GM23338 (cell line): ENCODE data around the gene SORBS1. TPM values are rescaled to one million over a fixed set of nuclear protein-coding genes. Genes with fewer than 3 reads are reported as not detected.

Experiments
- ATAC-seq: fragments of 200-7000 bp; cut with Tn5 transposase; 3 replicates; pipeline ENCODE4 v1.9.1; 2020
- DNase-seq: peaks from one replicate; pipeline ENCODE4 v3.0.0-alpha.2; 2015; ENCODE audit warnings: low spot score
- H2AFZ ChIP-seq: fragments of 200-600 bp; sonication (generic); 2 replicates; pipeline ENCODE4 v1.8.0; 2016; ENCODE audit warnings: antibody characterized with exemption, mild to moderate bottlenecking, moderate library complexity
- H3F3A ChIP-seq: fragments of 200-600 bp; sonication (generic); replicated peaks from 2 replicates; pipeline ENCODE4 v1.8.0; 2017; ENCODE audit warnings: antibody characterized with exemption, mixed run types, low read depth
- H3K27ac ChIP-seq: fragments of 200-600 bp; sonication (generic); 2 replicates; pipeline ENCODE4 v1.6.1; 2016; ENCODE audit warnings: low read depth
- H3K27me3 ChIP-seq: fragments of 200-600 bp; sonication (generic); 2 replicates; pipeline ENCODE4 v1.8.0; 2016; ENCODE audit warnings: mild to moderate bottlenecking, mixed run types, moderate library complexity; ENCODE audit not compliant: insufficient read depth
- H3K36me3 ChIP-seq: fragments of 200-600 bp; sonication (generic); 2 replicates; pipeline ENCODE4 v1.8.0; 2016; ENCODE audit warnings: mild to moderate bottlenecking; ENCODE audit not compliant: insufficient read depth
- H3K4me1 ChIP-seq: fragments of 200-600 bp; sonication (generic); 2 replicates; pipeline ENCODE4 v1.8.0; 2016; ENCODE audit warnings: mild to moderate bottlenecking, moderate library complexity; ENCODE audit not compliant: insufficient read depth
- H3K4me2 ChIP-seq: fragments of 200-600 bp; sonication (generic); 2 replicates; pipeline ENCODE4 v1.7.1; 2017; ENCODE audit warnings: mixed run types
- H3K4me3 ChIP-seq: fragments of 200-600 bp; sonication (generic); 2 replicates; pipeline ENCODE4 v1.6.1; 2016; ENCODE audit warnings: mixed run types
- H3K79me2 ChIP-seq: fragments of 200-600 bp; sonication (generic); replicated peaks from 2 replicates; pipeline ENCODE4 v1.8.0; 2017; ENCODE audit warnings: mild to moderate bottlenecking; ENCODE audit not compliant: insufficient read depth
- H3K9me2 ChIP-seq: fragments of 200-600 bp; sonication (generic); 2 replicates; pipeline ENCODE4 v1.8.0; 2017; ENCODE audit not compliant: insufficient read depth
- H4K20me1 ChIP-seq: fragments of 200-600 bp; sonication (generic); replicated peaks from 2 replicates; pipeline ENCODE4 v1.8.0; 2017; ENCODE audit warnings: mild to moderate bottlenecking; ENCODE audit not compliant: insufficient read depth
- H3K27ac Mint-ChIP-seq: 2 replicates; pipeline ENCODE4 v1.8.0; 2020; ENCODE audit warnings: inconsistent platforms, mild to moderate bottlenecking, moderate library complexity, mixed read lengths
- H3K27me3 Mint-ChIP-seq: 3 replicates; pipeline ENCODE4 v1.8.0; 2022; ENCODE audit warnings: low read depth, mild to moderate bottlenecking, moderate library complexity, mixed read lengths, inconsistent platforms; ENCODE audit not compliant: insufficient read depth, poor library complexity
- H3K36me3 Mint-ChIP-seq: 3 replicates; pipeline ENCODE4 v1.8.0; 2021; ENCODE audit warnings: low read depth, mild to moderate bottlenecking, inconsistent platforms, moderate library complexity, mixed read lengths
- H3K4me1 Mint-ChIP-seq: 3 replicates; pipeline ENCODE4 v1.8.0; 2020; ENCODE audit warnings: mild to moderate bottlenecking, inconsistent platforms, mixed read lengths
- H3K4me3 Mint-ChIP-seq: 3 replicates; pipeline ENCODE4 v1.8.0; 2021; ENCODE audit warnings: moderate library complexity, mild to moderate bottlenecking, inconsistent platforms, mixed read lengths
- H3K9me3 Mint-ChIP-seq: 3 replicates; pipeline ENCODE4 v1.8.0; 2020; ENCODE audit warnings: moderate library complexity, mild to moderate bottlenecking, inconsistent platforms, mixed read lengths
- EZH2 ChIP-seq: fragments of 200-600 bp; sonication (generic); IDR thresholded peaks from one replicate; pipeline ENCODE4 v1.8.0; 2017; ENCODE audit warnings: antibody characterized with exemption, mild to moderate bottlenecking, low read depth; ENCODE audit not compliant: unreplicated experiment
- EZH2phosphoT487 ChIP-seq: fragments of 200-600 bp; sonication (generic); IDR thresholded peaks from one replicate; pipeline ENCODE4 v1.8.1; 2018; ENCODE audit warnings: antibody characterized with exemption; ENCODE audit not compliant: unreplicated experiment
- JUNB ChIP-seq: IDR thresholded peaks from one replicate; pipeline ENCODE4 v1.6.1; 2016; ENCODE audit warnings: antibody characterized with exemption; ENCODE audit not compliant: unreplicated experiment
- POLR2AphosphoS5 ChIP-seq: IDR thresholded peaks from 2 replicates; pipeline ENCODE4 v1.6.1; 2016; ENCODE audit warnings: antibody characterized with exemption, low read depth
- REST ChIP-seq: IDR thresholded peaks from one replicate; pipeline ENCODE4 v1.6.1; 2018; ENCODE audit warnings: antibody characterized with exemption; ENCODE audit not compliant: unreplicated experiment
- ZNF331 ChIP-seq: fragments of 250-450 bp; sonication (Bioruptor Pico); IDR thresholded peaks from 2 replicates; pipeline ENCODE4 v1.5.0; 2020; ENCODE audit warnings: low read depth, mild to moderate bottlenecking, moderate library complexity
- ZNF462 ChIP-seq: fragments of 250-450 bp; sonication (Bioruptor Pico); IDR thresholded peaks from 2 replicates; pipeline ENCODE4 v1.5.0; 2020; ENCODE audit warnings: mild to moderate bottlenecking, moderate library complexity
- polyA plus RNA-seq: library from polyadenylated mRNA; unstranded; fragments of >200 nt; fragmentation: Nextera tagmentation; extraction: Ambion mirVana; gene quantifications from 2 replicates; pipeline ENCODE4 v1.2.1, GENCODE V29; 2016
- total RNA-seq: library from RNA; depleted of rRNA; stranded (reverse); fragments of >200 nt; shearing (Covaris generic); gene quantifications from 2 replicates; pipeline ENCODE4 v1.2.3, GENCODE V29; 2014

Gene SORBS1
- total and polyA plus RNA-seq, 2 experiments from 2014 or later, result 47.7 to 51.5 TPM

GRCh38 chr10:95501203-95502094, 59.7 kb downstream of the SORBS1 start (continued):
- TF ChIP-seq ZNF331 (no peak), POLR2AphosphoS5 (no peak), EZH2 (no peak), JUNB (no peak), ZNF462 (CRISPR knock-in tag) (no peak)

GRCh38 chr10:95500649-95501048, 60.5 kb downstream of the SORBS1 start:
- Histone ChIP-seq H3K9me2 (0 out of 2 replicates have a peak, but pooled peaks cover 3% of the 10 kb centered on the region), H3K27me3 (no peaks in the 10 kb centered on the region), H2AFZ (no peak overlapping the region), H3K4me1 (peaks cover 34% of the 10 kb centered on the region), H3K79me2 (peaks cover 76% of the 10 kb centered on the region), H3K36me3 (no peaks in the 10 kb centered on the region), H3K27ac (peak overlapping the region; percentile 48; the same call in 1 of the 2 replicates), H3F3A (no peaks in the 10 kb centered on the region), H4K20me1 (no peaks in the 10 kb centered on the region), H3K4me3 (no peak overlapping the region), H3K4me2 (peak overlapping the region; percentile 59)
- peaks cover 50% of the 10 kb centered on the region for H3K4me1 Mint-ChIP-seq
- no peaks in the 10 kb centered on the region for H3K27me3 Mint-ChIP-seq
- H3K36me3 Mint-ChIP-seq, result no peaks in the 10 kb centered on the region
- DNase-seq (no peak), ATAC-seq (no peak)
- no peak overlapping the region for H3K27ac Mint-ChIP-seq
- no peak overlapping the region for H3K4me3 Mint-ChIP-seq
- no peaks in the 10 kb centered on the region for H3K9me3 Mint-ChIP-seq
- TF ChIP-seq EZH2phosphoT487 (no peak), ZNF331 (no peak), REST (no peak)
